ENCODE measurements around the gene BAK1. TPM values are rescaled to one million over a fixed set of nuclear protein-coding genes. Genes with fewer than 3 reads are reported as not detected.
A peak's percentile ranks its signal among the peaks of the same experiment; 100 is the strongest.

BAK1 gene
- total and polyA plus RNA-seq, 2 of the 4 experiments (the other 2 are of a cell fraction), result 12.0 to 19.0 TPM

- dilution Hi-C loops (cut with HindIII; ENCODE audit: low sequenced_read_pairs, unreplicated experiment), result no loop called here
- no peak overlapping the region for H4K91ac ChIP-seq (ENCODE audit: insufficient read depth, low read depth, low read length)
- H3K23ac ChIP-seq (ENCODE audit: low read depth, low read length), result no peak overlapping the region
- 96% methylated on average over 4 of the region's 22 CpGs; no CpG with 5 or more reads in 1 of the 2 experiments for WGBS, 2 experiments (ENCODE audit: extremely low coverage in 2 of 2, insufficient read length in 1 of 2)
- ChIA-PET POLR2A (ENCODE audit: unreplicated experiment) (no interaction called here), CTCF (no interaction called here)
- H4K8ac ChIP-seq (ENCODE audit: low read depth in 2 of 2, low read length in 2 of 2), result no peak overlapping the region
- peak overlapping the region; percentile 33 for H2AK9ac ChIP-seq (replicated peaks; ENCODE audit: low read depth, low read length, poor library complexity)
- no peaks in the 10 kb centered on the region for H3K79me1 ChIP-seq (ENCODE audit: low read depth in 1 of 2, low read length in 2 of 2)
- ATAC-seq (ENCODE audit: low read depth) (no peak), DNase-seq (no peak)
- H2AFZ ChIP-seq (replicated peaks; ENCODE audit: low read length, poor library complexity), result peak overlapping the region; percentile 63
- H2BK20ac ChIP-seq (ENCODE audit: low read depth, low read length), result no peak overlapping the region
- no peak overlapping the region; the same call in 1 of the 2 replicates for H2BK120ac ChIP-seq (ENCODE audit: low read depth, low read length)
- H3K4me1 ChIP-seq (ENCODE audit: control insufficient read depth, insufficient read depth, low read length), result peaks cover 16% of the 10 kb centered on the region
- H4K20me1 ChIP-seq (ENCODE audit: insufficient read depth, low read length), result no peaks in the 10 kb centered on the region
- no peak overlapping the region for H3K14ac ChIP-seq (replicated peaks; ENCODE audit: low read depth, low read length)
- no peak overlapping the region; the same call in 2 of the 3 replicates for H2BK15ac ChIP-seq (ENCODE audit: low read depth, low read length)
- H4K5ac ChIP-seq (ENCODE audit: low read depth, low read length), result no peak overlapping the region
- H3K9me3 ChIP-seq (ENCODE audit: control insufficient read depth, insufficient read depth, low read length), result no peaks in the 10 kb centered on the region
- H3K18ac ChIP-seq (ENCODE audit: low read depth, low read length), result no peak overlapping the region
- intact Hi-C loops (cut with micrococcal nuclease), result no loop called here
- H2AK5ac ChIP-seq (ENCODE audit: low read depth, low read length), result no peak overlapping the region
- H3K4ac ChIP-seq (ENCODE audit: low read depth, low read length), result no peak overlapping the region
- H3K4me3 ChIP-seq (ENCODE audit: insufficient read depth, low read depth, low read length), result no peak overlapping the region
- BruUV-seq (replicated peaks), result no TSS peak
- no peak overlapping the region for H3K4me2 ChIP-seq (ENCODE audit: low read depth, low read length)
- no peak overlapping the region for H2BK5ac ChIP-seq (ENCODE audit: low read depth, low read length, poor library complexity, severe bottlenecking)
- no peaks in the 10 kb centered on the region for H3K36me3 ChIP-seq (ENCODE audit: control insufficient read depth, insufficient read depth, low read length)
- H3K9me1 ChIP-seq (ENCODE audit: insufficient read depth, low read length), result peaks cover 18% of the 10 kb centered on the region; the same call in 1 of the 2 replicates
- no peak overlapping the region for H3K9ac ChIP-seq (ENCODE audit: low read depth, low read length)
- in situ Hi-C loops (cut with MboI; ENCODE audit: low sequenced_read_pairs), result no loop called here
- no peaks in the 10 kb centered on the region for H3K27me3 ChIP-seq (ENCODE audit: control insufficient read depth, insufficient read depth, low read length)
- H3K27ac ChIP-seq (ENCODE audit: insufficient read depth, low read length), result no peak overlapping the region
- no peak overlapping the region for H3K56ac ChIP-seq (ENCODE audit: extremely low read depth, insufficient read depth, low read length)
- TF ChIP-seq USF2 (IDR thresholded peaks at IDR 0.05; ENCODE audit: low read depth, low read length), result no peak
- no peak for TF ChIP-seq RCOR1 (IDR thresholded peaks at IDR 0.05; ENCODE audit: insufficient replicate concordance, low read length)
- TF ChIP-seq CEBPB (IDR thresholded peaks at IDR 0.05; ENCODE audit: low read depth, low read length), result no peak
- TF ChIP-seq ELK1 (IDR thresholded peaks at IDR 0.05; ENCODE audit: borderline replicate concordance, low read depth, low read length), result no peak
- no peak for TF ChIP-seq MAFK (IDR thresholded peaks at IDR 0.05; ENCODE audit: low read depth, low read length)
- TF ChIP-seq CHD1 (IDR thresholded peaks at IDR 0.05; ENCODE audit: low read depth, low read length), result no peak
- TF ChIP-seq MXI1 (IDR thresholded peaks at IDR 0.05; ENCODE audit: borderline replicate concordance, low read depth, low read length), result no peak
- TF ChIP-seq SMC3 (IDR thresholded peaks at IDR 0.05; ENCODE audit: low read depth, low read length), result no peak
- TF ChIP-seq CTCF (conservative IDR thresholded peaks at IDR 0.05; ENCODE audit: low read depth, low read length), result no peak
- TF ChIP-seq RAD21 (IDR thresholded peaks at IDR 0.05; ENCODE audit: low read length), result no peak
- no peak for TF ChIP-seq NFE2L2 (IDR thresholded peaks at IDR 0.05; ENCODE audit: low read depth, low read length)
- TF ChIP-seq BHLHE40 (IDR thresholded peaks at IDR 0.05; ENCODE audit: low read depth, low read length), result no peak
- no peak for TF ChIP-seq FOS (IDR thresholded peaks at IDR 0.05; ENCODE audit: low read depth, low read length)
- no peak for TF ChIP-seq RFX5 (IDR thresholded peaks at IDR 0.05; ENCODE audit: low read depth, low read length)
Observed at GRCh38 chr6:33610779-33611732, 31.0 kb upstream of the BAK1 start.
